Measurements from ENCODE around the gene PTPRM. TPM values are rescaled to one million over a fixed set of nuclear protein-coding genes. Genes with fewer than 3 reads are reported as not detected.

PTPRM gene
- total RNA-seq, 1 experiment from 2014 or later, result 45.6 TPM

DNA sequence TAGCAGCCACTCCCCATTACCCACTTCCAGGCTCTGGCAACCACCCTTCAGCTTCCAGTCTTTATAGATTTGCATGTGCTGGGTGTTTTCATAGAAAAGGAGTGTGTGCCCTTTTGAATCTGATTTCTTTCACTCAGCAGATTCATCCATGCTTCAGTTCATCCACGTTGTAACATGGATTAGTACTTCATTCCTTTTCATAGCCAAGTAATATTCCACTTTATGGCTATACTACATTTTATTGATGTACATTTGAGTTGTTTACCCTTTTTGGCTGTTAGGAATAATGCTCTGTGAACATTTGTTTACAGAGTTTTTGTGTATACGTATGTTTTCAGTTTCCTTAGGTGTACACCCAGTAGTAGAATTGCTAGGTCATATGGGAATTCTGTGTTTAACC is 836.6 kb downstream of the PTPRM start:
- Histone ChIP-seq H2AFZ (ENCODE audit: low read length) (no peak overlapping the region), H3F3A (ENCODE audit: low read length, unreplicated experiment) (no peaks in the 10 kb centered on the region), H3K79me2 (ENCODE audit: low read length) (no peaks in the 10 kb centered on the region), H4K20me1 (ENCODE audit: low read length) (no peaks in the 10 kb centered on the region), H3K27me3 (ENCODE audit: low read length) (no peaks in the 10 kb centered on the region), H3K36me3 (ENCODE audit: low read depth, low read length) (no peaks in the 10 kb centered on the region), H3K27ac (ENCODE audit: low read length) (no peak overlapping the region), H3K4me3 (ENCODE audit: low read length) (no peak overlapping the region), H3K9me3 (ENCODE audit: low read length) (no peaks in the 10 kb centered on the region), H3K4me1 (ENCODE audit: insufficient read depth, low read length) (no peaks in the 10 kb centered on the region), H3K9ac (ENCODE audit: low read length) (no peak overlapping the region), H3K4me2 (ENCODE audit: low read length) (no peak overlapping the region), H3K9me2 (replicated peaks; ENCODE audit: low read length) (no peaks in the 10 kb centered on the region)
- TF ChIP-seq, protein P1, sequence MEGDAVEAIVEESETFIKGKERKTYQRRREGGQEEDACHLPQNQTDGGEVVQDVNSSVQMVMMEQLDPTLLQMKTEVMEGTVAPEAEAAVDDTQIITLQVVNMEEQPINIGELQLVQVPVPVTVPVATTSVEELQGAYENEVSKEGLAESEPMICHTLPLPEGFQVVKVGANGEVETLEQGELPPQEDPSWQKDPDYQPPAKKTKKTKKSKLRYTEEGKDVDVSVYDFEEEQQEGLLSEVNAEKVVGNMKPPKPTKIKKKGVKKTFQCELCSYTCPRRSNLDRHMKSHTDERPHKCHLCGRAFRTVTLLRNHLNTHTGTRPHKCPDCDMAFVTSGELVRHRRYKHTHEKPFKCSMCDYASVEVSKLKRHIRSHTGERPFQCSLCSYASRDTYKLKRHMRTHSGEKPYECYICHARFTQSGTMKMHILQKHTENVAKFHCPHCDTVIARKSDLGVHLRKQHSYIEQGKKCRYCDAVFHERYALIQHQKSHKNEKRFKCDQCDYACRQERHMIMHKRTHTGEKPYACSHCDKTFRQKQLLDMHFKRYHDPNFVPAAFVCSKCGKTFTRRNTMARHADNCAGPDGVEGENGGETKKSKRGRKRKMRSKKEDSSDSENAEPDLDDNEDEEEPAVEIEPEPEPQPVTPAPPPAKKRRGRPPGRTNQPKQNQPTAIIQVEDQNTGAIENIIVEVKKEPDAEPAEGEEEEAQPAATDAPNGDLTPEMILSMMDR (conservative IDR thresholded peaks at IDR 0.05; ENCODE audit: low read depth, low read length), result no peak
- TF ChIP-seq EZH2phosphoT487 (IDR thresholded peaks at IDR 0.05; ENCODE audit: borderline replicate concordance, low read length), result no peak
- TF ChIP-seq EZH2 (IDR thresholded peaks at IDR 0.05; ENCODE audit: low read length, unreplicated experiment), result no peak
- DNase-seq, result no peak
- ATAC-seq, result no peak
- ChIA-PET CTCF (no interaction called here), POLR2A (ENCODE audit: unreplicated experiment) (no interaction called here)
- intact Hi-C loops (cut with micrococcal nuclease), result no loop called here
- BruUV-seq (replicated peaks), result no TSS peak

DNA sequence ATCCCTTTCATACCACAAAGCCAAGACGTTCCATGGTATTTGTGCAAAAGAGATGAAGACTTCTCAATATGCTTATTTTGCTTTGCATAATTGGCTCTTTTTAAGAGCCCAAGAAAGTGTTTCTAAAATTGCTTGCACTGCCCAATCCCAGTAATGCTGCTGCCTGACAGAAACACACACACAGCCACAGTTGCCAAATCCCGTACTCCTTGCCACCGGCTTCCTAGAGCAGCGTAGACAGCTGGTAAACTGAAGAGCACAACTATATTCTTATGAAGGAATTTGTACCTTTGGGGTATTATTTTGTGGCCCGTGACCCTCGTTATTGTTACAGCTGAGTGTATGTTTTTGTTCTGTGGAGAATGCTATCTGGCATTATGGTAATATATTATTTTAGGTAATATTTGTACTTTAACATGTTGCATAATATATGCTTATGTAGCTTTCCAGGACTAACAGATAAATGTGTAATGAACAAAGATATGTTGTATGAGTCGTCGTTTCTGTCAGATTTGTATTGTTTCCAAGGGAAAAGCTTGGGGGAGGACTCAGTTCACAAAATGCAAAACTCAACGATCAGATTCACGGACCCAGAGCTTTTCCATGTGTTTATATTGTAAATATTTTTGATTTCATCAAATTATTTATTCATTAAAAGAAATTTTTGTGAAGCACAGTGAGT is 839.2 kb downstream of the PTPRM start:
- Histone ChIP-seq H4K20me1 (ENCODE audit: low read length) (no peaks in the 10 kb centered on the region), H3K79me2 (ENCODE audit: low read length) (no peaks in the 10 kb centered on the region), H3F3A (ENCODE audit: low read length, unreplicated experiment) (no peaks in the 10 kb centered on the region), H3K9ac (ENCODE audit: low read length) (no peak overlapping the region), H3K27me3 (ENCODE audit: low read length) (no peaks in the 10 kb centered on the region), H3K4me2 (ENCODE audit: low read length) (no peak overlapping the region), H3K4me1 (ENCODE audit: insufficient read depth, low read length) (no peaks in the 10 kb centered on the region), H3K9me3 (ENCODE audit: low read length) (0 out of 2 replicates have a peak, but pooled peaks cover 4% of the 10 kb centered on the region), H3K36me3 (ENCODE audit: low read depth, low read length) (no peaks in the 10 kb centered on the region), H3K4me3 (ENCODE audit: low read length) (no peak overlapping the region), H3K27ac (ENCODE audit: low read length) (no peak overlapping the region), H3K9me2 (replicated peaks; ENCODE audit: low read length) (no peaks in the 10 kb centered on the region), H2AFZ (ENCODE audit: low read length) (no peak overlapping the region)
- intact Hi-C loops (cut with micrococcal nuclease), result no loop called here
- TF ChIP-seq, protein P1 (conservative IDR thresholded peaks at IDR 0.05; ENCODE audit: low read depth, low read length), result no peak
- TF ChIP-seq EZH2 (IDR thresholded peaks at IDR 0.05; ENCODE audit: low read length, unreplicated experiment) (no peak), EZH2phosphoT487 (IDR thresholded peaks at IDR 0.05; ENCODE audit: borderline replicate concordance, low read length) (no peak)
- ATAC-seq (no peak), DNase-seq (no peak)
- ChIA-PET POLR2A (ENCODE audit: unreplicated experiment) (no interaction called here), CTCF (no interaction called here)
- BruUV-seq (replicated peaks), result TSS peak; percentile 26

DNA sequence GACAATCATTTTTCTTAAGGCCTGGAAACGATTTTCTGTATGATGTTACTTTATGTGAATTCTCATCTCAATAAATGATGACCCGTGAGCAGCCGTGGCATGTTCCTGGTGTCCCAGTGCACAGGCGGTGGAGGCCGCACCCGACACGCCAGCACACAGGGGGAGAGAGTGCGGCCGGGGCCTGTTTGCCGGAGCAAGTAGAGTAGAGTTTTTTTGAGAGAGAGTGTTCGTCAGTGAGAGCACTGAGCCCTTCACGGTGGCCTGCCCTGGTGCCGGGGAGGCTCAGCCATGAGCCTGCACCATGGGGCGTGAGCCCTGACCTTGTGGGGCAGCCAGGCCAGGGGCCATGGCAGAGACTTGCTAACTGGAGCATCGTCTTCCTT is 839.7 kb downstream of the PTPRM start:
- no peaks in the 10 kb centered on the region for H3K9me2 ChIP-seq (replicated peaks; ENCODE audit: low read length)
- BruUV-seq (replicated peaks), result no TSS peak
- H3F3A ChIP-seq (ENCODE audit: low read length, unreplicated experiment), result no peaks in the 10 kb centered on the region
- no peaks in the 10 kb centered on the region for H3K27me3 ChIP-seq (ENCODE audit: low read length)
- no peak overlapping the region for H2AFZ ChIP-seq (ENCODE audit: low read length)
- TF ChIP-seq EZH2phosphoT487 (IDR thresholded peaks at IDR 0.05; ENCODE audit: borderline replicate concordance, low read length) (no peak), EZH2 (IDR thresholded peaks at IDR 0.05; ENCODE audit: low read length, unreplicated experiment) (no peak)
- TF ChIP-seq, protein P1 (conservative IDR thresholded peaks at IDR 0.05; ENCODE audit: low read depth, low read length), result no peak
- intact Hi-C loops (cut with micrococcal nuclease), result no loop called here
- ATAC-seq (no peak), DNase-seq (no peak)
- H3K36me3 ChIP-seq (ENCODE audit: low read depth, low read length), result no peaks in the 10 kb centered on the region
- ChIA-PET POLR2A (ENCODE audit: unreplicated experiment) (no interaction called here), CTCF (no interaction called here)
- H4K20me1 ChIP-seq (ENCODE audit: low read length), result no peaks in the 10 kb centered on the region
- H3K27ac ChIP-seq (ENCODE audit: low read length), result no peak overlapping the region
- H3K4me2 ChIP-seq (ENCODE audit: low read length), result no peak overlapping the region
- H3K9ac ChIP-seq (ENCODE audit: low read length), result no peak overlapping the region
- H3K4me1 ChIP-seq (ENCODE audit: insufficient read depth, low read length), result no peaks in the 10 kb centered on the region
- 0 out of 2 replicates have a peak, but pooled peaks cover 9% of the 10 kb centered on the region for H3K9me3 ChIP-seq (ENCODE audit: low read length)
- H3K4me3 ChIP-seq (ENCODE audit: low read length), result no peak overlapping the region
- H3K79me2 ChIP-seq (ENCODE audit: low read length), result no peaks in the 10 kb centered on the region
